GM21528 (cell line): ENCODE data around the gene SEMA3D.

Experiments used
- ATAC-seq: cut with Tn5 transposase; IDR thresholded peaks from one replicate; pipeline ENCODE4 v1.9.1; 2021; ENCODE audit warnings: mild to moderate bottlenecking, moderate library complexity; ENCODE audit not compliant: unreplicated experiment, low FRiP score

Gene SEMA3D

GRCh38 chr7:85186521-85187241 is at the start of gene SEMA3D:
TSS of gene SEMA3D (minus strand) at chr7:85187056. CDS start at chr7:85121891, 65,165 bp downstream.
- ATAC-seq, result peak; percentile 94

- ATAC-seq, result no peak
These were observed 47.9 kb upstream of the SEMA3D start for GRCh38 chr7:85234730-85235129.

GRCh38 chr7:85232068-85232467 is 45.2 kb upstream of the SEMA3D start:
- no peak for ATAC-seq

GRCh38 chr7:85230623-85231022 is 43.8 kb upstream of the SEMA3D start:
- ATAC-seq, result no peak

- ATAC-seq, result no peak
These were observed 42.7 kb upstream of the SEMA3D start for GRCh38 chr7:85229544-85229943.

- no peak for ATAC-seq
These were observed 39.7 kb upstream of the SEMA3D start for GRCh38 chr7:85226361-85227085.

GRCh38 chr7:85224171-85224570 is 37.3 kb upstream of the SEMA3D start:
- no peak for ATAC-seq

- ATAC-seq, result no peak
These were observed 35.7 kb upstream of the SEMA3D start for GRCh38 chr7:85222522-85222921.

GRCh38 chr7:85221796-85222195 is 34.9 kb upstream of the SEMA3D start:
- ATAC-seq, result no peak

GRCh38 chr7:85220651-85221050 is 33.8 kb upstream of the SEMA3D start:
- no peak for ATAC-seq

GRCh38 chr7:85220023-85220422 is 33.2 kb upstream of the SEMA3D start:
- no peak for ATAC-seq

- no peak for ATAC-seq
These were observed 30.2 kb upstream of the SEMA3D start for GRCh38 chr7:85217085-85217484.

GRCh38 chr7:85215098-85215497 is 28.2 kb upstream of the SEMA3D start:
- peak; percentile 62 for ATAC-seq

- ATAC-seq, result no peak
These were observed 26.6 kb upstream of the SEMA3D start for GRCh38 chr7:85213500-85213899.

GRCh38 chr7:85205754-85206153 is 18.9 kb upstream of the SEMA3D start:
- no peak for ATAC-seq

- no peak for ATAC-seq
These were observed 17.6 kb upstream of the SEMA3D start for GRCh38 chr7:85204496-85204895.

- no peak for ATAC-seq
These were observed 17.2 kb upstream of the SEMA3D start for GRCh38 chr7:85204061-85204460.

- no peak for ATAC-seq
These were observed 14.4 kb upstream of the SEMA3D start for GRCh38 chr7:85201209-85201608.

- ATAC-seq, result no peak
These were observed 9.8 kb upstream of the SEMA3D start for GRCh38 chr7:85196696-85197095.

GRCh38 chr7:85191383-85191782 is 4.5 kb upstream of the SEMA3D start:
- no peak for ATAC-seq

GRCh38 chr7:85186083-85186520 is 754 bp downstream of the SEMA3D start:
- ATAC-seq, result peak; percentile 37
